Measurements from ENCODE around the gene ANAPC2. TPM values are rescaled to one million over a fixed set of nuclear protein-coding genes. Genes with fewer than 3 reads are reported as not detected.
"Not testable (repeated sequence)": the region's sequence is repeated elsewhere in the genome, so short reads cannot be mapped to it uniquely, and the experiment has no call there.

Gene ANAPC2
- total and polyA plus RNA-seq, 7 donors = 12.5 to 49.3 (median 23.2) TPM

- TF ChIP-seq EP300 (IDR thresholded peaks at IDR 0.05) (no peak), CTCF (IDR thresholded peaks at IDR 0.05) (no peak), POLR2AphosphoS5 (IDR thresholded peaks at IDR 0.05) (no peak), POLR2A (IDR thresholded peaks at IDR 0.05) (no peak)
- Histone ChIP-seq H3K4me1 (peaks cover 0 to 12% (median 9%) of the 10 kb centered on the region in 4 donors), H3K27ac (no peak overlapping the region), H3K4me3 (no peak overlapping the region), H3K36me3 (no peaks in the 10 kb centered on the region), H3K27me3 (peaks cover 45 to 100% (median 72%) of the 10 kb centered on the region in 3 donors), H3K9me3 (no peaks in the 10 kb centered on the region)
- DNase-seq = no peak
- intact Hi-C loops (cut with DNase I) = no loop called here
- 10 to 20% methylated on average over 25 of the region's 25 CpGs for WGBS, 2 donors
Observed at GRCh38 chr9:137138058-137138721, 50.2 kb downstream of the ANAPC2 start.

- WGBS, 2 donors = 70 to 75% methylated on average over 23 of the region's 23 CpGs
- Histone ChIP-seq H3K36me3 (no peaks in the 10 kb centered on the region), H3K4me3 (no peak overlapping the region), H3K27me3 (peaks cover 45 to 95% (median 60%) of the 10 kb centered on the region in 3 donors), H3K9me3 (no peaks in the 10 kb centered on the region), H3K4me1 (peaks cover 0 to 12% (median 9%) of the 10 kb centered on the region in 4 donors), H3K27ac (no peak overlapping the region)
- intact Hi-C loops (cut with DNase I) = no loop called here
- no peak for TF ChIP-seq EP300 (IDR thresholded peaks at IDR 0.05)
- TF ChIP-seq CTCF (IDR thresholded peaks at IDR 0.05) = no peak
- TF ChIP-seq POLR2A (IDR thresholded peaks at IDR 0.05) = no peak
- no peak for TF ChIP-seq POLR2AphosphoS5 (IDR thresholded peaks at IDR 0.05)
- DNase-seq = no peak
Observed at GRCh38 chr9:137136881-137137607, 51.3 kb downstream of the ANAPC2 start.

GRCh38 chr9:137136261-137136880 lies 52.0 kb downstream of the ANAPC2 start:
- WGBS, 2 donors = 20 to 35% methylated on average over 27 of the region's 27 CpGs
- Histone ChIP-seq H3K27ac (no peak overlapping the region), H3K27me3 (peaks cover 45 to 92% (median 53%) of the 10 kb centered on the region in 3 donors), H3K36me3 (no peaks in the 10 kb centered on the region), H3K4me1 (peaks cover 0 to 12% (median 9%) of the 10 kb centered on the region in 4 donors), H3K9me3 (no peaks in the 10 kb centered on the region), H3K4me3 (no peak overlapping the region)
- intact Hi-C loops (cut with DNase I) = no loop called here
- DNase-seq = no peak
- TF ChIP-seq EP300 (IDR thresholded peaks at IDR 0.05) (no peak), POLR2AphosphoS5 (IDR thresholded peaks at IDR 0.05) (no peak), CTCF (IDR thresholded peaks at IDR 0.05) (no peak), POLR2A (IDR thresholded peaks at IDR 0.05) (no peak)

- H3K27ac ChIP-seq = not testable (repeated sequence)
Observed at GRCh38 chr9:137135154-137135553, 53.2 kb downstream of the ANAPC2 start.

GRCh38 chr9:137134191-137134590 lies 54.2 kb downstream of the ANAPC2 start:
- peaks cover 26 to 81% (median 32%) of the 10 kb centered on the region in 3 donors for H3K27me3 ChIP-seq

More at GRCh38 chr9:137135154-137135553, 53.2 kb downstream of the ANAPC2 start:
- H3K27me3 ChIP-seq = peaks cover 35 to 89% (median 41%) of the 10 kb centered on the region in 3 donors
- intact Hi-C loops (cut with DNase I); H3K36me3 ChIP-seq; DNase-seq; H3K4me3 ChIP-seq; H3K9me3 ChIP-seq: not testable (repeated sequence)
- 77 to 81% methylated on average over 9 of the region's 9 CpGs for WGBS, 2 donors
- peaks cover 0 to 15% (median 11%) of the 10 kb centered on the region in 4 donors for H3K4me1 ChIP-seq

More at GRCh38 chr9:137134191-137134590, 54.2 kb downstream of the ANAPC2 start:
- H3K27ac ChIP-seq = no peak overlapping the region
- peaks cover 0 to 19% (median 12%) of the 10 kb centered on the region in 4 donors for H3K4me1 ChIP-seq
- no peaks in the 10 kb centered on the region for H3K36me3 ChIP-seq
- H3K9me3 ChIP-seq = peaks cover 0 to 7% (median 4%) of the 10 kb centered on the region in 4 donors
- no peak for DNase-seq
- no peak for TF ChIP-seq EP300 (IDR thresholded peaks at IDR 0.05)
- no peak for TF ChIP-seq CTCF (IDR thresholded peaks at IDR 0.05)
- TF ChIP-seq POLR2A (IDR thresholded peaks at IDR 0.05) = no peak
- no peak for TF ChIP-seq POLR2AphosphoS5 (IDR thresholded peaks at IDR 0.05)
- intact Hi-C loops (cut with DNase I) = no loop called here
- H3K4me3 ChIP-seq = no peak overlapping the region
- 59 to 84% methylated on average over 4 of the region's 4 CpGs for WGBS, 2 donors

All from sigmoid colon (tissue), 7 donors.